Adipocyte (in vitro differentiated cells): ENCODE results near the gene NDUFAF8.

ENCODE experiments used
- DNase-seq: peaks from one replicate; pipeline ENCODE4 v3.0.0-alpha.2; 2015; ENCODE audit warnings: low read depth
- H3K27me3 ChIP-seq: replicated peaks from 2 replicates; pipeline ENCODE4 v1.7.0; 2013; ENCODE audit warnings: mild to moderate bottlenecking, low read length, moderate library complexity; ENCODE audit not compliant: control insufficient read depth, insufficient read depth
- H3K36me3 ChIP-seq: 2 replicates; pipeline ENCODE4 v1.7.0; 2013; ENCODE audit warnings: low read length, mild to moderate bottlenecking, moderate library complexity; ENCODE audit not compliant: control insufficient read depth, insufficient read depth, severe bottlenecking
- H3K4me1 ChIP-seq: 2 replicates; pipeline ENCODE4 v1.7.0; 2013; ENCODE audit warnings: mild to moderate bottlenecking, low read length, moderate library complexity; ENCODE audit not compliant: control insufficient read depth, insufficient read depth
- H3K4me3 ChIP-seq: 2 replicates; pipeline ENCODE4 v1.7.0; 2013; ENCODE audit warnings: mild to moderate bottlenecking, low read length, moderate library complexity
- H3K9ac ChIP-seq: 2 replicates; pipeline ENCODE4 v1.7.0; 2013; ENCODE audit warnings: mild to moderate bottlenecking, low read length, moderate library complexity
- H3K9me3 ChIP-seq: 2 replicates; pipeline ENCODE4 v1.7.0; 2013; ENCODE audit warnings: mild to moderate bottlenecking, low read length, moderate library complexity; ENCODE audit not compliant: control insufficient read depth

NDUFAF8 gene

GRCh38 chr17:81203136-81203535 is 36.0 kb upstream of the NDUFAF8 start:
- H3K36me3 ChIP-seq, result no peaks in the 10 kb centered on the region
- H3K27me3 ChIP-seq, result no peaks in the 10 kb centered on the region
- no peak for DNase-seq
- no peaks in the 10 kb centered on the region for H3K9me3 ChIP-seq
- H3K4me1 ChIP-seq, result no peaks in the 10 kb centered on the region
- H3K9ac ChIP-seq, result no peak overlapping the region
- no peak overlapping the region for H3K4me3 ChIP-seq

GRCh38 chr17:81204578-81204977 is 34.5 kb upstream of the NDUFAF8 start:
- Histone ChIP-seq H3K9ac (no peak overlapping the region), H3K36me3 (no peaks in the 10 kb centered on the region), H3K27me3 (no peaks in the 10 kb centered on the region), H3K4me3 (no peak overlapping the region), H3K4me1 (no peaks in the 10 kb centered on the region), H3K9me3 (no peaks in the 10 kb centered on the region)
- no peak for DNase-seq

GRCh38 chr17:81206166-81206565 is 33.0 kb upstream of the NDUFAF8 start:
- H3K9me3 ChIP-seq, result no peaks in the 10 kb centered on the region
- H3K36me3 ChIP-seq, result no peaks in the 10 kb centered on the region
- H3K9ac ChIP-seq, result no peak overlapping the region
- DNase-seq, result no peak
- peaks cover 2% of the 10 kb centered on the region for H3K4me1 ChIP-seq
- no peaks in the 10 kb centered on the region for H3K27me3 ChIP-seq
- no peak overlapping the region for H3K4me3 ChIP-seq

GRCh38 chr17:81206657-81207056 is 32.5 kb upstream of the NDUFAF8 start:
- no peak for DNase-seq
- Histone ChIP-seq H3K9ac (no peak overlapping the region), H3K4me1 (peaks cover 2% of the 10 kb centered on the region), H3K4me3 (no peak overlapping the region), H3K36me3 (no peaks in the 10 kb centered on the region), H3K27me3 (no peaks in the 10 kb centered on the region), H3K9me3 (no peaks in the 10 kb centered on the region)

GRCh38 chr17:81207610-81208581 is 31.2 kb upstream of the NDUFAF8 start:
- no peak overlapping the region for H3K9ac ChIP-seq
- no peak for DNase-seq
- no peak overlapping the region for H3K4me3 ChIP-seq
- H3K4me1 ChIP-seq, result peaks cover 2% of the 10 kb centered on the region
- no peaks in the 10 kb centered on the region for H3K27me3 ChIP-seq
- H3K36me3 ChIP-seq, result no peaks in the 10 kb centered on the region
- H3K9me3 ChIP-seq, result no peaks in the 10 kb centered on the region

- no peak overlapping the region for H3K9ac ChIP-seq
- H3K4me3 ChIP-seq, result no peak overlapping the region
- peaks cover 2% of the 10 kb centered on the region for H3K4me1 ChIP-seq
- no peaks in the 10 kb centered on the region for H3K9me3 ChIP-seq
- H3K27me3 ChIP-seq, result no peaks in the 10 kb centered on the region
- H3K36me3 ChIP-seq, result no peaks in the 10 kb centered on the region
- DNase-seq, result no peak
Measured at GRCh38 chr17:81208651-81209050, 30.5 kb upstream of the NDUFAF8 start.

- H3K36me3 ChIP-seq, result no peaks in the 10 kb centered on the region
- H3K4me1 ChIP-seq, result peaks cover 2% of the 10 kb centered on the region
- H3K27me3 ChIP-seq, result no peaks in the 10 kb centered on the region
- H3K4me3 ChIP-seq, result no peak overlapping the region
- H3K9ac ChIP-seq, result no peak overlapping the region
- DNase-seq, result no peak
- H3K9me3 ChIP-seq, result no peaks in the 10 kb centered on the region
Measured at GRCh38 chr17:81209141-81209540, 30.0 kb upstream of the NDUFAF8 start.

GRCh38 chr17:81210466-81210865 is 28.7 kb upstream of the NDUFAF8 start:
- Histone ChIP-seq H3K4me3 (no peak overlapping the region), H3K9me3 (no peaks in the 10 kb centered on the region), H3K27me3 (no peaks in the 10 kb centered on the region), H3K36me3 (no peaks in the 10 kb centered on the region), H3K4me1 (peaks cover 2% of the 10 kb centered on the region), H3K9ac (no peak overlapping the region)
- no peak for DNase-seq

GRCh38 chr17:81210868-81211267 is 28.2 kb upstream of the NDUFAF8 start:
- Histone ChIP-seq H3K4me3 (no peak overlapping the region), H3K9me3 (no peaks in the 10 kb centered on the region), H3K4me1 (peaks cover 2% of the 10 kb centered on the region), H3K9ac (no peak overlapping the region), H3K36me3 (no peaks in the 10 kb centered on the region), H3K27me3 (no peaks in the 10 kb centered on the region)
- no peak for DNase-seq

- peaks cover 2% of the 10 kb centered on the region for H3K4me1 ChIP-seq
- H3K9ac ChIP-seq, result no peak overlapping the region
- DNase-seq, result no peak
- no peaks in the 10 kb centered on the region for H3K27me3 ChIP-seq
- H3K36me3 ChIP-seq, result no peaks in the 10 kb centered on the region
- no peaks in the 10 kb centered on the region for H3K9me3 ChIP-seq
- H3K4me3 ChIP-seq, result no peak overlapping the region
Measured at GRCh38 chr17:81212365-81212764, 26.8 kb upstream of the NDUFAF8 start.

GRCh38 chr17:81213978-81214377 is 25.1 kb upstream of the NDUFAF8 start:
- Histone ChIP-seq H3K27me3 (no peaks in the 10 kb centered on the region), H3K4me3 (no peak overlapping the region), H3K4me1 (peaks cover 2% of the 10 kb centered on the region), H3K36me3 (no peaks in the 10 kb centered on the region), H3K9ac (no peak overlapping the region), H3K9me3 (no peaks in the 10 kb centered on the region)
- DNase-seq, result no peak
